ENCODE results near the gene TMEM141. TPM values are rescaled to one million over a fixed set of nuclear protein-coding genes. Genes with fewer than 3 reads are reported as not detected.

TMEM141 gene
- total and polyA plus RNA-seq, 10 of the 15 experiments (the other 5 are each of a cell fraction or from before 2014, with no cell fraction given), result 7.8 to 48.6 (median 34.4) TPM

GRCh38 chr9:136773386-136774044 is 17.6 kb upstream of the TMEM141 start (continued):
- TF ChIP-seq MLLT1 (IDR thresholded peaks at IDR 0.05) (no peak), RAD51 (IDR thresholded peaks at IDR 0.05) (peak; percentile 57; the same call in 1 of the 2 replicates)

DNA sequence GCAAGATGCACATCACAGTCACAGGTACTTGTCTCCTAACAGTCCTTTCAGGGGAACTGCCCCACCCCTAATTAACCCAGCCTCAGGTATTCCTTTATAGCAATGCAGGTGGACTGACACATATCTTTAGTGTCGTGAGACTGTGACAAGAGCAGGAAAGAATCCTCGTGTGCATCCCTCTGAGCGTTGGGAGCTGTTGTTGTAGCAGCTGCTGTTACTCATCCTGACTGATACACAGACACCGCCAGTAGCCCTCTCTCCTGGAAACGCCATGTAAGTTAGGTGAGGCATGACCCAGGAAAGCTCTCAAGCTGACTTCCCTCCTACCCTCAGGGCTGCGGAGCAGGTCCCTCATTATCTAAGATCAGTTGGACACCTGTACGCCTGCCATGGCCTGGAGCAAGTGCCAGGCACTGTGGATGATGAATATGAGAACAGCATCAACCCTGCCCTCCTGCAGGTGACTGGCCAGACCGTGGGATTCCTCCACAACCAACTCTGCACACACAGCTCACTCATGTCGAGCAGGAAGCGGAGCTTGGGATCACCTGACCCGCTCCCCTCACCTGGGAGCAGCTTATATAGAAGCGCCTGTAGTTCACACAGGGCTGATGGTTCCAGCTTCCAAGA is 16.6 kb upstream of the TMEM141 start:
- H3K4me3 ChIP-seq, result no peak overlapping the region
- ChIA-PET RAD21 (ENCODE audit: unreplicated experiment) (no interaction called here), SMC1A (ENCODE audit: uncharacterized antibody, unreplicated experiment) (no interaction called here), CTCF (interaction anchor here (9.3 kb wide), 1 partner anchor 9 kb away, joined by 163 read pairs; no protein-coding TSS in a partner anchor), POLR2A (no interaction called here)
- DNase-seq (ENCODE audit: low read depth, low spot score) (no peak), ATAC-seq (no peak), FAIRE-seq (no peak)
- H3K27ac ChIP-seq (ENCODE audit: control insufficient read depth, insufficient read depth), result no peak overlapping the region
- H3K36me3 ChIP-seq (ENCODE audit: control insufficient read depth in 2 of 2, insufficient read depth in 2 of 2, low read length in 1 of 2), result no peaks in the 10 kb centered on the region
- no peaks in the 10 kb centered on the region for H3K79me2 ChIP-seq (ENCODE audit: control insufficient read depth, insufficient read depth, low read length)
- H3K4me1 ChIP-seq (ENCODE audit: control insufficient read depth, insufficient read depth, low read length), result no peaks in the 10 kb centered on the region
- 48% methylated on average over 12 of the region's 12 CpGs for WGBS (ENCODE audit: insufficient coverage, insufficient replicate concordance, low lambda C conversion rate, missing lambda C conversion rate)
- no peak overlapping the region for H3K9ac ChIP-seq (ENCODE audit: control insufficient read depth, insufficient read depth, low read length)
- TF ChIP-seq FOXM1 (IDR thresholded peaks at IDR 0.05; ENCODE audit: low read depth, low read length) (no peak), WRNIP1 (IDR thresholded peaks at IDR 0.05; ENCODE audit: borderline replicate concordance, low read depth, low read length) (no peak), SIX5 (IDR thresholded peaks at IDR 0.05; ENCODE audit: low read depth, low read length, severe bottlenecking) (no peak), ZNF217 (IDR thresholded peaks at IDR 0.05) (no peak)
- TF ChIP-seq, protein P1, sequence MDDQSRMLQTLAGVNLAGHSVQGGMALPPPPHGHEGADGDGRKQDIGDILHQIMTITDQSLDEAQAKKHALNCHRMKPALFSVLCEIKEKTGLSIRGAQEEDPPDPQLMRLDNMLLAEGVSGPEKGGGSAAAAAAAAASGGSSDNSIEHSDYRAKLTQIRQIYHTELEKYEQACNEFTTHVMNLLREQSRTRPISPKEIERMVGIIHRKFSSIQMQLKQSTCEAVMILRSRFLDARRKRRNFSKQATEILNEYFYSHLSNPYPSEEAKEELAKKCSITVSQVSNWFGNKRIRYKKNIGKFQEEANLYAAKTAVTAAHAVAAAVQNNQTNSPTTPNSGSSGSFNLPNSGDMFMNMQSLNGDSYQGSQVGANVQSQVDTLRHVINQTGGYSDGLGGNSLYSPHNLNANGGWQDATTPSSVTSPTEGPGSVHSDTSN (IDR thresholded peaks at IDR 0.05; ENCODE audit: insufficient replicate concordance, low read depth, low read length), result no peak
- no TSS peak for BruUV-seq (replicated peaks)
- no peak overlapping the region for H2AFZ ChIP-seq (ENCODE audit: control insufficient read depth, low read depth, low read length)
- H4K20me1 ChIP-seq (ENCODE audit: control insufficient read depth, insufficient read depth), result no peaks in the 10 kb centered on the region
- intact Hi-C loops (cut with micrococcal nuclease; ENCODE audit: unreplicated experiment), result no loop called here
- peaks cover 6% of the 10 kb centered on the region; the same call in 2 of the 3 replicates for H3K9me3 ChIP-seq (replicated peaks; ENCODE audit: control insufficient read depth, insufficient read depth, low read length)
- H3K4me2 ChIP-seq (ENCODE audit: control insufficient read depth, insufficient read depth), result no peak overlapping the region
- H3K27me3 ChIP-seq (replicated peaks in 1 of 2; ENCODE audit: control insufficient read depth in 2 of 2, insufficient read depth in 2 of 2, low read length in 1 of 2), result no peaks in the 10 kb centered on the region; a peak in 1 of 4 replicates
- in situ Hi-C loops (cut with MboI), result no loop called here
